ENCODE measurements around the gene ZNF205.

Gene ZNF205

GRCh38 chr16:3085868-3086595 is 26.4 kb upstream of the ZNF205 start:
- no peak for DNase-seq

GRCh38 chr16:3086596-3087242 is 25.7 kb upstream of the ZNF205 start:
- no peak for DNase-seq

GRCh38 chr16:3087243-3088235 is 24.8 kb upstream of the ZNF205 start:
- no peak for DNase-seq

GRCh38 chr16:3088450-3088849 is 23.9 kb upstream of the ZNF205 start:
- no peak for DNase-seq

GRCh38 chr16:3088925-3089716 is 23.3 kb upstream of the ZNF205 start:
- DNase-seq, result no peak

GRCh38 chr16:3089717-3090592 is 22.4 kb upstream of the ZNF205 start:
- DNase-seq, result no peak

GRCh38 chr16:3091551-3091950 is 20.8 kb upstream of the ZNF205 start:
- no peak for DNase-seq

- no peak for DNase-seq
These were observed 19.9 kb upstream of the ZNF205 start for GRCh38 chr16:3092501-3092941.

- peak; percentile 56 to 79 for DNase-seq
These were observed 17.9 kb upstream of the ZNF205 start for GRCh38 chr16:3094289-3095027.

- peak; percentile 81 to 85 for DNase-seq
These were observed 16.5 kb upstream of the ZNF205 start for GRCh38 chr16:3095869-3096268.

GRCh38 chr16:3096362-3096761 is 16.0 kb upstream of the ZNF205 start:
- DNase-seq, result no peak

GRCh38 chr16:3097266-3097665 is 15.1 kb upstream of the ZNF205 start:
- DNase-seq, result no peak

- DNase-seq, result no peak
These were observed 13.7 kb upstream of the ZNF205 start, which contains the start of gene ZSCAN10 for GRCh38 chr16:3098459-3099394. ZSCAN10 (minus strand) TSS chr16:3099294; CDS start chr16:3092937, 6,357 bp downstream.

- DNase-seq, result no peak
These were observed 13.0 kb upstream of the ZNF205 start for GRCh38 chr16:3099395-3099731.

GRCh38 chr16:3099732-3100499 is 12.5 kb upstream of the ZNF205 start:
- peak; percentile 94 for DNase-seq

GRCh38 chr16:3101018-3101840 is 11.2 kb upstream of the ZNF205 start:
- peak; percentile 33 to 77 for DNase-seq

- peak in 1 of 2 donors; percentile 52 for DNase-seq
These were observed 10.4 kb upstream of the ZNF205 start for GRCh38 chr16:3101841-3102470.
